GM19351 (cell line): ENCODE data around the gene FUOM.

Experiments
- ATAC-seq: cut with Tn5 transposase; IDR thresholded peaks from one replicate; pipeline ENCODE4 v1.9.1; 2021; ENCODE audit warnings: mild to moderate bottlenecking, moderate library complexity; ENCODE audit not compliant: unreplicated experiment

The FUOM gene

GRCh38 chr10:133357285-133358161 lies at the start of gene FUOM:
Gene FUOM (minus strand): TSS chr10:133358019. CDS start chr10:133358007, 12 bp downstream.
- ATAC-seq = peak; percentile 77

GRCh38 chr10:133405844-133406527 lies 48.2 kb upstream of the FUOM start:
- peak; percentile 46 for ATAC-seq

GRCh38 chr10:133405272-133405671 lies 47.5 kb upstream of the FUOM start:
- ATAC-seq = no peak

- no peak for ATAC-seq
These were observed 46.0 kb upstream of the FUOM start for GRCh38 chr10:133403784-133404183.

GRCh38 chr10:133403359-133403758 lies 45.5 kb upstream of the FUOM start:
- no peak for ATAC-seq

GRCh38 chr10:133401981-133402725 lies 44.3 kb upstream of the FUOM start:
- ATAC-seq = no peak

- ATAC-seq = peak; percentile 11
These were observed 43.7 kb upstream of the FUOM start for GRCh38 chr10:133401500-133401899.

- ATAC-seq = peak; percentile 84
These were observed 43.0 kb upstream of the FUOM start for GRCh38 chr10:133400624-133401424.

- no peak for ATAC-seq
These were observed 41.3 kb upstream of the FUOM start for GRCh38 chr10:133399123-133399601.

- ATAC-seq = no peak
These were observed 40.1 kb upstream of the FUOM start for GRCh38 chr10:133397938-133398337.

GRCh38 chr10:133396035-133396624 lies 38.3 kb upstream of the FUOM start:
- ATAC-seq = no peak

- ATAC-seq = no peak
These were observed 37.0 kb upstream of the FUOM start for GRCh38 chr10:133394801-133395221.

GRCh38 chr10:133394064-133394663 lies 36.3 kb upstream of the FUOM start, which contains the start of gene MTG1:
Gene MTG1 (plus strand): TSS chr10:133394157. CDS start chr10:133394221, 64 bp downstream.
- peak; percentile 58 for ATAC-seq

- no peak for ATAC-seq
These were observed 35.7 kb upstream of the FUOM start for GRCh38 chr10:133393401-133394063.

- no peak for ATAC-seq
These were observed 34.1 kb upstream of the FUOM start for GRCh38 chr10:133391761-133392518.

- ATAC-seq = no peak
These were observed 33.4 kb upstream of the FUOM start for GRCh38 chr10:133391249-133391635.

GRCh38 chr10:133390597-133391248 lies 32.9 kb upstream of the FUOM start:
- no peak for ATAC-seq
